ACHN (cell line): ENCODE results near the gene FXYD3.

Experiments used
- DNase-seq: peaks from one replicate; pipeline ENCODE4 v3.0.0-alpha.2; 2015
- in situ Hi-C: cut with HindIII; loops from 2 replicates; pipeline ENCODE4 v1.10.0; 2017; ENCODE audit warnings: low sequenced_read_pairs, low pct_ligation_motif_present, low pct_unique_long_range_greater_than_20kb

The FXYD3 gene

DNA sequence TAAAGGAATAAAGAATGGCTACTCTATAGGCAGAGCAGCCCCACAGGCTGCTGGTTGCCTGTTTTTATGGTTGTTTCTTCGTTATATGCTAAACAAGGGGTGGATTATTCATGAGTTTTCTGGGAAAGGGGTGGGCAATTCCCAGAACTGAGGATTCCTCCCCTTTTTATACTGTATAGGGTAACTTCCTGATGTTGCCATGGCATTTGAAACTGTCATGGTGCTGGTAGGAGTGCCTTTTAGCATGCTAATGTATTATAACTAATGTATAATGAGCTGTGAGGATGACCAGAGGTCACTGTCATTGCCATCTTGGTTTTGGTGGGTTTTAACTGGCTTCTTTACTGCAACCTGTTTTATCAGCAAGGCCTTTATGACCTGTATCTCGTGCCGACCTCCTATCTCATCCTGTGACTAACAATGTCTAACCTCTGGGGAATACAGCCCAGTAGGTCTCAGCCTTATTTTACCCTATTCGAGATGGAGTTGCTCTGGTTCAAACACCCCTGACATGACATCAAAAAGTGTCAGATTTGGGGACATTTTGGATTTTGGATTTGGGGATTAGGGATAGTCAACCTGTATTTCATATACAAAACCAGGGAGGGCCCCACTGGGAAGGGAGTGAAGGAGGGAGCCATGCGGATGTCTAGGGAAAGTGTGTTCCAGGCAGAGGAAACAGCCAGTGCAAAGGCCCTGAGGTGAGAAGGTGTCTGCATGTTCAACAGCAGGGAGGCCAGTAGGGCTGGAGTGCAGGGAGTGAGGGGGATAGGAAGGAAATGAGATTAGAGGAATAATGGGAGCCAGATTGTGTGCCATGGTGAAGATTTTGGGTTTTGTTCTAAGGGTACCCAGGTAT lies 49.8 kb downstream of the FXYD3 start:
- no peak for DNase-seq
- in situ Hi-C loops, result no loop called here

DNA sequence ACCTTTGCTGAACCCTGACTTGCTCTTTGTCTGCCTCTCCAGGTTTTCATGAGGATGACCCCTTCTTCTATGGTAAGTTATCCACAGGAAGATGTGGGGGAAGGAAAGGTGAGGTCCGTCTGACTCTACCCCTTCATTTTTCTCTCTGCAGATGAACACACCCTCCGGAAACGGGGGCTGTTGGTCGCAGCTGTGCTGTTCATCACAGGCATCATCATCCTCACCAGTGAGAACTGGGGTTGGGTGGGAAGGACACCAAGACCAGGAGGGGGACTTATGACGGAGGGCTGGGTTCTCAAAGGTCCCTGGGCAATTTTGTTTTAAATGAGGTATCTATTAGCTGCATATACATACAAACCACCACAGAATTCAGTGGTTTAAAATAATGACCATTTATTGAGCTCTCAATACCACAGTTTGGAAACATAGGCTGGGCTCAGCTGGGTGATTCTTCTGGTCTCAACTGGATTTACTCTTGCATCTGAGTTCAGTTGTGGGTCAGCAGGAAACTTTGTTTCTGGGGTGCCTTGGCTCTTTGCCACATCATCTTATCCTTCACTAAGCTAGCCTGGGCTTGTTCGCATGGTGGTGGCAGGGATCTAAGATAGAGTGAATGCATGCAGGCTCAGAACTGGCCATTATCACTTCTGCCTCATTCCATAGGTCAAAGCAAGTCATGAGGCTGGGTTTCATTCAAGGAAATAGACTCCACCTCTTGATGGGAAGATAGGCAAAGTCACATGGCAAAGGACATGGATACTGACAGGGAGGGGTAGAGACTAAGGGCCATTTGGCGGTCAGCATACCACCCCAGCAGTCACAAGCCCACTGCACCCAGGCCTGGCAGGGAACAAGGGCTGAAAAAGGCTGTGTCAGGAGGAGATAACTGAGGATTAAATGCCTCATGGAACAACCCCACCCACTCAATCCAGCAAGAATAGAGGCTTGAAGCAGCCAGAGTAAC lies 50.8 kb downstream of the FXYD3 start:
- in situ Hi-C loops, result no loop called here

GRCh38 chr19:35167251-35168119 lies 51.9 kb downstream of the FXYD3 start:
- DNase-seq, result no peak
- in situ Hi-C loops, result no loop called here

More for the DNA sequence above, 50.8 kb downstream of the FXYD3 start:
- DNase-seq, result no peak

GRCh38 chr19:35168196-35168595 lies 52.6 kb downstream of the FXYD3 start:
- in situ Hi-C loops, result no loop called here

GRCh38 chr19:35169221-35169995 lies 53.8 kb downstream of the FXYD3 start:
- no peak for DNase-seq
- in situ Hi-C loops, result no loop called here

More at GRCh38 chr19:35168196-35168595, 52.6 kb downstream of the FXYD3 start:
- DNase-seq, result no peak

DNA sequence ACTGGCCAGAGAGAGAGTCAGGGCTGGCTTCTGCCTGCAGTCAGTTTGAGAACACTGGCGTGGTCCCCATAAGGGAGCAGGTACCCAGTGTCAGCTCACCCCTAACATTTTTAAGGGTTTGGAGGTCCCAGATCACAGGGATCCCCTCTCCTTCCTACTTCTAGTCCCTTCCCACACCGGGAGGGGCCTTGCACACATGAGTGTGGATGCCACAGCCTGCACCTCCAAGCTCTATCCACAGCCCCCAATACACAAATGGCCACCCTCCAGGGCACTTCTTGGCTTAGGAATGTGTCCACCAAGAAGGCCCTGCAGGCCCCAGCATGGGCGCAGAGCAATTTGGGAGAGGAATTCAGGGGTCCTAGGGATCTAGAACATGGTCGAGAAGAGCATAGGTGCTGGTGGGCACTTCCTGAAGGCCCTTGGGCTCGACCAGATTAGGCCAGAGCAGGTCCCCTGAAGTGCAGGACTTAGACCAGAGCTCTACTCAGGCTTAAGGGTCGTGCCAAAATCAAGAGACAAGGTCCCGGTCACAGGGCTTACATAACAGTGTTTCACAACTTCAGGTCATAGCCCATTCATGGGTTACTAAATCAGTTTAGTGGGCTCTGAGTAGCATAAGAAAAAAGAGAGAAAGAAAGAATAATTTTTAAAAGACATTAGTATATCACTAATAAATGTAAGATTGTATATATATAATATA lies 54.9 kb downstream of the FXYD3 start:
- DNase-seq, result no peak
- in situ Hi-C loops, result no loop called here

DNA sequence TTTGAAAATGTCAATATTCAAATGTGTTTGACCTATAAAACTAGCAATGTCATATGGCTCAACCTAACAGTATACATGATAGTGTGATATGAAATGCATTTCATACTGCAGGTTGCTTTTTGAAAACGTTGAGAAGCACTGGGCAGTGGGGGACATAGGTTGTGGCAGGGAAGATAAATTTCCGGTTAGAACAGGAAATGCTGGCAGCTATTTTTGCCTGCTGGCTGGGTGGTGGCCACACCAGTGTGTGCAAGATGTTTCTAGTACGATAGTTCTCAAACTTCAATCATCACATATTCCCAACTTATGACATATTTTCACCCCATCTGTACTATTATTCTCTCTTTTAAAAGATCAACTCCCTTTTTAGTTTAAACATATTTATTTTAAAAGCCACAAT lies 56.1 kb downstream of the FXYD3 start:
- in situ Hi-C loops, result no loop called here
- DNase-seq, result no peak
